ENCODE data around the gene MICU1. TPM values are rescaled to one million over a fixed set of nuclear protein-coding genes. Genes with fewer than 3 reads are reported as not detected.

The MICU1 gene
- total RNA-seq, 2 donors from 2014 or later, result 30.9 to 36.0 TPM

DNA sequence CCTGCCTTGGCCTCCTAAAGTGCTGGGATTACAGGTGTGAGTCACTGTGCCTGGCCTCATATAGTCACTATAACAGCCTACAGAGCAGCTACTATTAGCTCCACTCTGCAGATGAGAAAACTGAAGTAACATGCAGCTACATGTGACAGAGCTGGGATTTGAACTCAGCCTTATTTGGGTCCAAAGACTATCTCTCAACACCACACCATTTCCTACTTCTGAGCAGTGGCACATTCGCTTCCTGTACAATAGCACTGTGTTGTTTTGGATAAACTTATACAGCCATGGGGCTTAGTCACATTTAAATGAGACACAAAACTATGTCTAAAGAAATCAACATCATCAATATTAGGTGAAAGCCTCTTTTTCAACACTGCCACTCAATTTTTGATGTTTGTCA, 201.3 kb downstream of the MICU1 start:
- DNase-seq (ENCODE audit: low spot score), result no peak
- H3K9me3 ChIP-seq, result no peaks in the 10 kb centered on the region
- H3K27ac ChIP-seq, result no peak overlapping the region
- no peak overlapping the region for H3K4me3 ChIP-seq
- H3K4me1 ChIP-seq, result no peaks in the 10 kb centered on the region
- H3K36me3 ChIP-seq, result peaks cover 18% of the 10 kb centered on the region
- H3K27me3 ChIP-seq, result no peaks in the 10 kb centered on the region
- TF ChIP-seq, protein P1, sequence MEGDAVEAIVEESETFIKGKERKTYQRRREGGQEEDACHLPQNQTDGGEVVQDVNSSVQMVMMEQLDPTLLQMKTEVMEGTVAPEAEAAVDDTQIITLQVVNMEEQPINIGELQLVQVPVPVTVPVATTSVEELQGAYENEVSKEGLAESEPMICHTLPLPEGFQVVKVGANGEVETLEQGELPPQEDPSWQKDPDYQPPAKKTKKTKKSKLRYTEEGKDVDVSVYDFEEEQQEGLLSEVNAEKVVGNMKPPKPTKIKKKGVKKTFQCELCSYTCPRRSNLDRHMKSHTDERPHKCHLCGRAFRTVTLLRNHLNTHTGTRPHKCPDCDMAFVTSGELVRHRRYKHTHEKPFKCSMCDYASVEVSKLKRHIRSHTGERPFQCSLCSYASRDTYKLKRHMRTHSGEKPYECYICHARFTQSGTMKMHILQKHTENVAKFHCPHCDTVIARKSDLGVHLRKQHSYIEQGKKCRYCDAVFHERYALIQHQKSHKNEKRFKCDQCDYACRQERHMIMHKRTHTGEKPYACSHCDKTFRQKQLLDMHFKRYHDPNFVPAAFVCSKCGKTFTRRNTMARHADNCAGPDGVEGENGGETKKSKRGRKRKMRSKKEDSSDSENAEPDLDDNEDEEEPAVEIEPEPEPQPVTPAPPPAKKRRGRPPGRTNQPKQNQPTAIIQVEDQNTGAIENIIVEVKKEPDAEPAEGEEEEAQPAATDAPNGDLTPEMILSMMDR (IDR thresholded peaks at IDR 0.05), result no peak

DNA sequence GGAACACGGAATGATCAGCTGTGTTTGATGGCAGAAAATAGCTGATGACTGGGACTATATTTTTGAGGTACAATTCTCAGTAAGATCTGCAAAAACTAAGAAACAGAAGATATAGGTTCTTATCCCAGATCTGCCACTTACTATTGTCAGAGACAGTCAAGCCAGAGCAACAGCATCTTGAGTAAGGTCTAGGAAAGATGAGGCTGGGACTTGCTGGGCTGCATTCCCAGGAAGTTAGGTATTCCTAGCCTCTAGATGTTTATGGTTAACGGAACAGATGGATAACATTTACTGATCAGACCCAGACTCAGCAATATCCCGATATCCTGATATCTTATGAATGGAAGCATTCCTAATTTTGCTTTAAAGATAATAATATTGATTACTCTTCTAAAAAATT, 202.5 kb downstream of the MICU1 start:
- Histone ChIP-seq H3K4me3 (no peak overlapping the region), H3K9me3 (no peaks in the 10 kb centered on the region), H3K27me3 (no peaks in the 10 kb centered on the region), H3K4me1 (no peaks in the 10 kb centered on the region), H3K27ac (no peak overlapping the region), H3K36me3 (peaks cover 18% of the 10 kb centered on the region)
- TF ChIP-seq, protein P1 (IDR thresholded peaks at IDR 0.05), result no peak
- DNase-seq (ENCODE audit: low spot score), result no peak

DNA sequence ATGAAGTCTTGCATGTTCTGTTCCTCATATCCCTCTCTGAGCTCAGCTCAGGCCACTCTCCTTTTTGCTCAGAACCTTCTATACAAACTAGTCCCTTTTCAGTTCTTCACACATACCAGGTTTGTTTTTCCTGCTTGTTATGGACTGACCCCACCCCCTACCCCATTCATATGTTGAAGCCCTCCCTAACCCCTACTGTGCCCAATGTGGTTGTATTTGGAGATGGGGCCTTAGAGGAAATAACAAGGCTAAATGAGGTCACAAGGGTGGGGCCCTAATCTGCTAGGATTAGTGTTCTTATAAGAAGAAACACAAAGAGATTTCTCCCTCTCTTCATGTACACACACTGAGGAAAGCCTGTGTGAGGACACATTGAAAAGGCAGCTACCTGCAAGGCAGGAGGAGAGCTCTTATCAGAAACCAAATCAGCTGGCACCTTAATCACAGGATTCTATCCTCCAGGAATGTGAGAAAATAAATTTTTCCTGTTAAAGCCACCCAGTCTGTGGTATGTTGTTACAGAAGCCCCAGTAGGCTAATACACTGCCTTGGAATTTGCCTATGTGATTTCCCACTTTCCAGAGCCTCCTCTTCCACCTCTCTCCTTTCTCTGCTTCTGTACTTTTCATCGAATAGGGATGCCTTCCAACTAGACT, 203.9 kb downstream of the MICU1 start:
- Histone ChIP-seq H3K27ac (no peak overlapping the region), H3K27me3 (no peaks in the 10 kb centered on the region), H3K4me3 (no peak overlapping the region), H3K4me1 (no peaks in the 10 kb centered on the region), H3K9me3 (no peaks in the 10 kb centered on the region), H3K36me3 (peaks cover 18% of the 10 kb centered on the region)
- TF ChIP-seq, protein P1 (IDR thresholded peaks at IDR 0.05), result no peak
- DNase-seq (ENCODE audit: low spot score), result no peak

DNA sequence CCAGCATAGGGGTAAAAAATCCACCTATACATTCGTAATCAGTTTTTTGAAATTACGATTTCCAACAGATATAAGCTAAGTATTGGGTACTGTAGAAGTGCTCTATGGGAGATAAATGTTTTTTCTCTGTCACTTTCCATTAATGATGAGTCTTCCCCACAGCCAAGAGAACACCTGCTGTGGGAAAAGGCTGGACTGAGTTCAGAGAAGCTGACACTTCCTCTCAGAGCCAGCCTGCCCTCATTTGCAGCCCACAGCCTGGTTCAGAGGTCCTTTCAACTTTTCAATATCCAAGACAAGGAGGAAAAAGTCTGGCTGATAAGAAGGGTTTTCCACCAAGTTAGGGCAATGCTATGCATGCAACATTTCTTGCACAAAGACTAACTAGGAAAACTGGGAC, 206.6 kb downstream of the MICU1 start:
- Histone ChIP-seq H3K9me3 (peaks cover 0 to 5% of the 10 kb centered on the region in 2 donors), H3K36me3 (peaks cover 18% of the 10 kb centered on the region), H3K27me3 (no peaks in the 10 kb centered on the region), H3K27ac (no peak overlapping the region), H3K4me3 (no peak overlapping the region), H3K4me1 (no peaks in the 10 kb centered on the region)
- no peak for DNase-seq (ENCODE audit: low spot score)
- TF ChIP-seq, protein P1 (IDR thresholded peaks at IDR 0.05), result no peak

DNA sequence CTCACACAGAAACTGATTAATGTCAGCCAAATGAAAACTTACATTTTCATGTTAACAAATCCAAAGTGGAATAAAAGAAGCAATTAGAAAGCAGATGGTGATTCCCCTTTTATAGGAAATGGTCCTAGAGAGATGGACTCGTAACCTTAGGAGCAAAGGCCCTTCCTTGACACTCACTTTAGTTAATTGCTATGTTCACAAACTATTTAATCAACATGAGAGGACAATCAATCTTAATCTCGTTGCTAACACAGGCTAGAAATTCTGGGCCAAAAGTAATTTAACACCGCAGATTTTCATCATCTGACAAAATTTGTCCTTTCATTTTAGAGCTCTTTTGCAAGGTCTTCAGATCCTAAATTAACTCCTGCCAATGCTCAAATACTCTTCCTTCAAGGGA, 207.2 kb downstream of the MICU1 start:
- Histone ChIP-seq H3K9me3 (peaks cover 0 to 11% of the 10 kb centered on the region in 2 donors), H3K27ac (no peak overlapping the region), H3K27me3 (no peaks in the 10 kb centered on the region), H3K4me3 (no peak overlapping the region), H3K4me1 (no peaks in the 10 kb centered on the region), H3K36me3 (peaks cover 18% of the 10 kb centered on the region)
- TF ChIP-seq, protein P1 (IDR thresholded peaks at IDR 0.05), result no peak
- no peak for DNase-seq (ENCODE audit: low spot score)

DNA sequence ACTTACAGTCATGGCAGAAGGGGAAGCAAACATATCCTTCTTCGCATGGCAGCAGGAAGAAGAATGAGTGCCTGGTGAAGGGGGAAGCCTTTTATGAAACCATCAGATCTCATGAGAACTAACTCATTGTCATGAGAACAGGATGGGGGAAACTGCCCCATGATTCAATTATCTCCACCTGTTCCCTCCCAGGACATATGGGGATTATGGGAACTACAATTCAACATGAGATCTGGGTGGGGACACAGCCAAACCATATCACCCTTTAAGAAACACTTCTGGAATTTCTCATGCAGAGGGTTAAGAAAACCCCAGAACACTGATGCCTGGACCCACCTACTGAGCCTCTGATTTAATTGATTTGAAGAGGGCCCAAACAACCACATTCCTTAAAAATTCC, 207.9 kb downstream of the MICU1 start:
- DNase-seq (ENCODE audit: low spot score), result no peak
- peaks cover 0 to 11% of the 10 kb centered on the region in 2 donors for H3K9me3 ChIP-seq
- H3K4me1 ChIP-seq, result no peaks in the 10 kb centered on the region
- H3K27ac ChIP-seq, result no peak overlapping the region
- TF ChIP-seq, protein P1 (IDR thresholded peaks at IDR 0.05), result no peak
- H3K4me3 ChIP-seq, result no peak overlapping the region
- no peaks in the 10 kb centered on the region for H3K27me3 ChIP-seq
- peaks cover 18% of the 10 kb centered on the region for H3K36me3 ChIP-seq
